Pericardium fibroblast (primary cell): Measurements from ENCODE around the gene SLC10A3. TPM values are rescaled to one million over a fixed set of nuclear protein-coding genes. Genes with fewer than 3 reads are reported as not detected.

ENCODE experiments used
- total RNA-seq: library from RNA; depleted of rRNA; stranded (reverse); fragments of >200 nt; gene quantifications from 2 replicates; pipeline ENCODE4 v1.2.3, GENCODE V29; 2015

SLC10A3 gene
- total RNA-seq: 30.8 and 32.3 TPM in 2 replicates

GRCh38 chrX:154490414-154491083 lies at the start of gene SLC10A3:
TSS of gene SLC10A3 (minus strand) at chrX:154490629. CDS start at chrX:154488940, 1,689 bp downstream.

GRCh38 chrX:154515966-154516655 lies 25.7 kb upstream of the SLC10A3 start, which contains the start of gene FAM3A:
TSS of gene FAM3A (minus strand) at chrX:154516232. CDS start at chrX:154515772, 460 bp downstream.

GRCh38 chrX:154486396-154487207 lies 3.8 kb downstream of the SLC10A3 start, which contains the start of gene UBL4A:
TSS of gene UBL4A (minus strand) at chrX:154486615. CDS start at chrX:154486584, 31 bp downstream.

DNA sequence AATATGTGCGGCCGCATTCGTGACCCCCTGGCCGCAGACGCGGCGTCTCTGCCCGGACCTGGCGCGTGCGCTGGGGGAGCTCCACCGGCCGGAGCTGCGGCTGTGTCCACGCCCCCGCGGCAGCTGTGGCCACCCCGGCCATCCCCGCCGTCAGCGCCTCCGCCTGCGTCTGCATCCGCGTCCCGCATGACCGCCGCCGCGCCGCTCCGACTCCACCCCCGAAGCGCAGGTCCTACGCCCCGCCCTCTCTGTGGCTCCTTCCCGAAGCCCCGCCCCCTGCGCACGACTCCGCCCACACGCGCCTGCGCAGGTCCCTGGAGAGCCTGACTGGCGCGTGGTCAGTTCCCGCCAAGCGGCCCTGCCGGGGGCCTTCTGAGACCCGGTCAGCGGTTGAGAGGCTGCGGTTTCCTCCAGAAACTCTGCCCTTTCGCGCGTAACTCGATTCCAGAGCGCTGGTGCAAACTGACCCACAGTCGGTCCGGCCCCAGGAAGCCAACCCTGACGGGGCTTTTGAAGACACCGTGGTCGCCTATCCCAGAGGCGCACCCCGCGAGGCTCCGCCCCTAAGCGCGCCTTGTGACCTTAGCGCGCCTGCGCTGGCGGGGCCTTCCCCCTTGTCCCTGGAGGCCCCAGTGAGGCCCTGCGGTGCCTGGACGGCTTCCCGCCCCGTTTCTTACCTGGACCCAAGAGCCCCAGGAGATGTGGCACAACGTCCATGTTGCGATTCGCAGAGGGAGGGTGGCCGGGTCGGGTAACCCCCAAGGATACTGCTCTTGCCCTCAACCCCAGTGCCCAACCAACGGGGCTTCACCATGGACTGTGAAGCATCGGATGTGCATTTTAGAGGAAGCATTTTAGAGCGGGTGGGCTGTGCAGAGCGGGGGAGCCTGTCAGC lies 11.5 kb downstream of the SLC10A3 start, which contains the start of gene LAGE3:
TSS of gene LAGE3 (minus strand) at position 554 of the 895 bp plus-strand sequence. CDS start at position 188, 366 bp downstream.

DNA sequence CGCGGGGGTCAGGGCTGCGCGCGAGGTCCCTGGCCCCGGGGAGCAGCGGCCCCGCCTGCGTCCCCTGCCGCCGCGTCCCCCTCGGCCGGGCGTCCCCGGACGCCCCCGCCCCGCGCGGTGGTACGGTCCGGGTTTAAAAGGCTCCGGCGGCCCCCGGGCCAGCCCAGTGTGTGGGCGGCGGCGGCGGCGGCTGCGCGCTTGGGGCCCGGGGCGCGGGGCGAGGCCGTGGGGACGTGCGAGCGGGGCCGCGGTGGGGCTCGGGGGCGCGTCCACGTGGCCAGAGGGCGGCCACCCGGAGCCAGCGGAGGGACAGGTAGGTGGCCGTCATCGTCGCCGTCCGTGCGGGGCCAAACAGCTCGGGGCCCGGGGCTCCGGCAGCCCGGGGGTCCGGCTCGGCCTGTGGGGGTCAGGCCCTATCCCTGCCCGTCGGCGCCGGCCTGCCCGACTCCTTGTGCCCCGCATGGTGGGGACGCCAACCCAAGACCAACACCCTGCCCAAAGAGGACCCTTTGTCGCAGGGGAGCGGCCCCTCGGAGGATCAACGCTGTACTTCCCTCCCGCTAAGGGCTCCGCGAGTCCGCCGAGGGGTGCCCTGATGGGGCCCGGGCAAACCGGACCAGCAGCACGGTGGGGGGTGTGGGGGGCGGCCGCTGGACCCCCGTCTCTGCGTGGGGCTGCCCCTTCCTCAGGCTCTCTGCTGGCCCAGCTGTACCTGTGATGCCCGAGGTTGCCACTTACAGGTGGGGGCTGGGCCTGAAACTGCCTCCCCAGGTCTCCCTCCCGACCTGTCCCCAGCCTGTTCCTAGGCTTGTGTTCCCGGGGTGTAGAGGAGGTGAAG lies 32.1 kb downstream of the SLC10A3 start, which contains the start of gene PLXNA3:
TSS of gene PLXNA3 (plus strand) at position 166 of the 838 bp plus-strand sequence. CDS start 1,903 bp downstream, outside the sequence.

GRCh38 chrX:154443992-154444754 lies 46.3 kb downstream of the SLC10A3 start, which contains the start of gene FAM50A:
TSS of gene FAM50A (plus strand) at chrX:154444141. CDS start at chrX:154444236, 95 bp downstream.

Other genes starting within 250 kb of the SLC10A3 start
- not detected in 2 replicates for gene OPN1MW3, start 233.0 kb downstream of the SLC10A3 start, total RNA-seq
- gene TEX28, start 195.5 kb downstream of the SLC10A3 start, total RNA-seq: not detected in 2 replicates
- not detected in 2 replicates for gene TKTL1, start 194.8 kb downstream of the SLC10A3 start, total RNA-seq
- gene FLNA, start 116.0 kb downstream of the SLC10A3 start, total RNA-seq: 918 and 2,171 TPM in 2 replicates
- 73.5 and 86.1 TPM in 2 replicates for gene EMD, start 111.3 kb downstream of the SLC10A3 start, total RNA-seq
- gene RPL10, start 92.3 kb downstream of the SLC10A3 start, total RNA-seq: 9,658 and 12,949 TPM in 2 replicates
- 33.7 and 34.2 TPM in 2 replicates for gene DNASE1L1, start 81.4 kb downstream of the SLC10A3 start, total RNA-seq
- 17.0 and 23.9 TPM in 2 replicates for gene TAFAZZIN, start 79.1 kb downstream of the SLC10A3 start, total RNA-seq
- gene ATP6AP1, start 62.0 kb downstream of the SLC10A3 start, total RNA-seq: 43.3 and 50.6 TPM in 2 replicates
- 89.5 and 101 TPM in 2 replicates for gene GDI1, start 53.5 kb downstream of the SLC10A3 start, total RNA-seq
- gene FAM50A, start 46.5 kb downstream of the SLC10A3 start, total RNA-seq: 42.2 and 65.5 TPM in 2 replicates
- gene PLXNA3, start 32.3 kb downstream of the SLC10A3 start, total RNA-seq: 14.9 and 41.3 TPM in 2 replicates
- gene LAGE3, start 11.3 kb downstream of the SLC10A3 start, total RNA-seq: 45.6 and 72.6 TPM in 2 replicates
- gene UBL4A, start 4.0 kb downstream of the SLC10A3 start, total RNA-seq: 30.6 and 37.0 TPM in 2 replicates
- 41.6 and 42.7 TPM in 2 replicates for gene FAM3A, start 25.6 kb upstream of the SLC10A3 start, total RNA-seq
- gene G6PD, start 56.2 kb upstream of the SLC10A3 start, total RNA-seq: 144 and 225 TPM in 2 replicates
- gene IKBKG, start 57.0 kb upstream of the SLC10A3 start, total RNA-seq: 12.3 and 18.2 TPM in 2 replicates
- not detected in 2 replicates for gene CTAG1A, start 94.5 kb upstream of the SLC10A3 start, total RNA-seq
- gene CTAG1B, start 128.7 kb upstream of the SLC10A3 start, total RNA-seq: not detected in 2 replicates
- not detected in 2 replicates for gene CTAG2, start 162.9 kb upstream of the SLC10A3 start, total RNA-seq